Esophagus muscularis mucosa (tissue), 4 donors: ENCODE results near the gene PDE3A. TPM values are rescaled to one million over a fixed set of nuclear protein-coding genes. Genes with fewer than 3 reads are reported as not detected.

Source experiments
- DNase-seq: peaks from one replicate; pipeline ENCODE4 v3.0.0-alpha.2; 2017; ENCODE audit errors: extremely low spot score
- H3K27ac ChIP-seq, 4 donors: fragments of 200-600 bp; sonication (generic); replicated peaks in 1 of 4; 1 replicate in 3 of 4; 2 replicates in 1 of 4; pipeline ENCODE4 v1.5.1; 2016 to 2019; ENCODE audit warnings: mild to moderate bottlenecking in 1 of 4
- H3K27me3 ChIP-seq, 4 donors: fragments of 200-600 bp; sonication (generic); one replicate each; pipeline versions ENCODE4 v1.5.1 to v1.6.0; 2016 to 2019
- H3K36me3 ChIP-seq, 4 donors: fragments of 200-600 bp; sonication (generic); one replicate each; pipeline ENCODE4 v1.5.1; 2016 to 2019
- H3K4me1 ChIP-seq, 4 donors: fragments of 200-600 bp; sonication (generic); one replicate each; pipeline ENCODE4 v1.5.1; 2016 to 2019
- H3K4me3 ChIP-seq, 4 donors: fragments of 200-600 bp; sonication (generic); 1 replicate in 2 of 4; 2 replicates in 2 of 4; pipeline ENCODE4 v1.5.1; 2016 to 2019; ENCODE audit warnings: mild to moderate bottlenecking in 4 of 4, moderate library complexity in 1 of 4
- H3K9me3 ChIP-seq, 4 donors: fragments of 200-600 bp; sonication (generic); 1 replicate in 3 of 4; 2 replicates in 1 of 4; pipeline ENCODE4 v1.5.1; 2016 to 2019
- EP300 ChIP-seq: sonication (generic); formaldehyde crosslinking; IDR thresholded peaks from one replicate; pipeline ENCODE4 v1.6.1; 2017; ENCODE audit warnings: antibody characterized with exemption
- POLR2A ChIP-seq: fragments of 450-650 bp; IDR thresholded peaks from one replicate; pipeline ENCODE4 v1.6.1; 2017; ENCODE audit warnings: antibody characterized with exemption, moderate library complexity, mild to moderate bottlenecking, low read depth
- POLR2AphosphoS5 ChIP-seq, 2 donors: sonication (generic); formaldehyde crosslinking; IDR thresholded peaks; one replicate each; pipeline ENCODE4 v1.6.1; 2017; ENCODE audit warnings: antibody characterized with exemption in 2 of 2
- WGBS: methylation state at CpG from one replicate; pipeline ENCODE4 v1.1.5; 2018; 5-methylcytosine and 5-hydroxymethylcytosine counted together
- intact Hi-C: fragments of 100-400 bp; cut with DNase I; formaldehyde crosslinking; loops from one replicate; pipeline ENCODE4 v1.15.1; 2023
- total RNA-seq, 4 donors: library from RNA; depleted of rRNA; stranded (reverse); fragments of >200 nt; gene quantifications; one replicate each; pipeline versions ENCODE4 v1.1.0 to v1.2.1, GENCODE V29; 2016
- TF ChIP-seq, protein P1 (sequence below), 3 experiments: fragments of 200-600 bp in 2 of 3; fragments of 450-650 bp in 1 of 3; sonication (generic) in 2 of 3; IDR thresholded peaks; one replicate each; pipeline ENCODE4 v1.5.1; 2017 to 2019; ENCODE audit warnings: antibody characterized with exemption in 3 of 3, mild to moderate bottlenecking in 2 of 3, moderate library complexity in 1 of 3

Gene PDE3A
- total RNA-seq, 4 donors from 2014 or later, result 93.8 to 155 (median 106) TPM

GRCh38 chr12:20458011-20458410, 89.7 kb downstream of the PDE3A start:
- H3K4me1 ChIP-seq, result peaks cover 5 to 17% (median 9%) of the 10 kb centered on the region in 4 donors
- H3K27me3 ChIP-seq, result no peaks in the 10 kb centered on the region
- H3K9me3 ChIP-seq, result no peaks in the 10 kb centered on the region
- no peak overlapping the region for H3K27ac ChIP-seq
- DNase-seq, result no peak
- intact Hi-C loops, result no loop called here
- TF ChIP-seq EP300, result no peak
- TF ChIP-seq POLR2AphosphoS5 (IDR thresholded peaks at IDR 0.05), result no peak
- TF ChIP-seq, protein P1, sequence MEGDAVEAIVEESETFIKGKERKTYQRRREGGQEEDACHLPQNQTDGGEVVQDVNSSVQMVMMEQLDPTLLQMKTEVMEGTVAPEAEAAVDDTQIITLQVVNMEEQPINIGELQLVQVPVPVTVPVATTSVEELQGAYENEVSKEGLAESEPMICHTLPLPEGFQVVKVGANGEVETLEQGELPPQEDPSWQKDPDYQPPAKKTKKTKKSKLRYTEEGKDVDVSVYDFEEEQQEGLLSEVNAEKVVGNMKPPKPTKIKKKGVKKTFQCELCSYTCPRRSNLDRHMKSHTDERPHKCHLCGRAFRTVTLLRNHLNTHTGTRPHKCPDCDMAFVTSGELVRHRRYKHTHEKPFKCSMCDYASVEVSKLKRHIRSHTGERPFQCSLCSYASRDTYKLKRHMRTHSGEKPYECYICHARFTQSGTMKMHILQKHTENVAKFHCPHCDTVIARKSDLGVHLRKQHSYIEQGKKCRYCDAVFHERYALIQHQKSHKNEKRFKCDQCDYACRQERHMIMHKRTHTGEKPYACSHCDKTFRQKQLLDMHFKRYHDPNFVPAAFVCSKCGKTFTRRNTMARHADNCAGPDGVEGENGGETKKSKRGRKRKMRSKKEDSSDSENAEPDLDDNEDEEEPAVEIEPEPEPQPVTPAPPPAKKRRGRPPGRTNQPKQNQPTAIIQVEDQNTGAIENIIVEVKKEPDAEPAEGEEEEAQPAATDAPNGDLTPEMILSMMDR (IDR thresholded peaks at IDR 0.05), result no peak
- TF ChIP-seq POLR2A, result no peak
- no peak overlapping the region for H3K4me3 ChIP-seq
- WGBS, result 84% methylated on average over 1 of the region's 1 CpG
- H3K36me3 ChIP-seq, result no peaks in the 10 kb centered on the region

GRCh38 chr12:20459920-20460319, 91.6 kb downstream of the PDE3A start:
- H3K4me3 ChIP-seq, result no peak overlapping the region
- no peaks in the 10 kb centered on the region for H3K27me3 ChIP-seq
- intact Hi-C loops, result loop anchor here (5.0 to 10.0 kb wide), 3 partner anchors 83 to 142 kb away; no protein-coding TSS in a partner anchor
- no peak for DNase-seq
- H3K27ac ChIP-seq, result no peak overlapping the region
- H3K36me3 ChIP-seq, result no peaks in the 10 kb centered on the region
- H3K9me3 ChIP-seq, result no peaks in the 10 kb centered on the region
- H3K4me1 ChIP-seq, result peaks cover 9 to 25% (median 16%) of the 10 kb centered on the region in 4 donors
- no peak for TF ChIP-seq POLR2AphosphoS5 (IDR thresholded peaks at IDR 0.05)
- TF ChIP-seq, protein P1 (IDR thresholded peaks at IDR 0.05), result no peak
- no peak for TF ChIP-seq POLR2A
- TF ChIP-seq EP300, result no peak
- WGBS, result 88% methylated on average over 1 of the region's 1 CpG

DNA sequence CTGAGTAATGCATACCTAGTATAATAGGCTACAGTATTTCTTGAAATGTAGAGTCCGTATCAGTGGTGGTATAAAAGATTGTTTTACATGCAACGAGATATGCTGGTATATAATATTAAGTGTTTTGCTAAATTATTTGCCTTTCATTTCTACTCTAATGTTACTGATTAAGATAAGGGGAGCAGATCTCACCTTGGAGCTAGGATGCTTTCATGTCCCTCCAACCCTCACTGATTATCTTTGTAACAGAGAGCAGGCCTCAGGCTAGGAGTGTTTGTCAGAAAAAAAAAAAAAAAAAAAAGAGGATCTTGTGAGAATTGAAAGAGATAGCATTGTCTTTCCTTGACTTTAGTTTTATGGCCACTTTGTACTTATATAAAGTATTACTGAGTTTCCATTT, 92.6 kb downstream of the PDE3A start:
- no peak for DNase-seq
- Histone ChIP-seq H3K36me3 (no peaks in the 10 kb centered on the region), H3K9me3 (no peaks in the 10 kb centered on the region), H3K4me1 (peaks cover 10 to 25% (median 19%) of the 10 kb centered on the region in 4 donors), H3K4me3 (no peak overlapping the region), H3K27me3 (no peaks in the 10 kb centered on the region), H3K27ac (no peak overlapping the region)
- TF ChIP-seq POLR2A, result no peak
- TF ChIP-seq, protein P1 (IDR thresholded peaks at IDR 0.05), result no peak
- intact Hi-C loops, result loop anchor here (5.0 to 10.0 kb wide), 3 partner anchors 84 to 141 kb away; no protein-coding TSS in a partner anchor
- WGBS, result 47% methylated on average over 2 of the region's 2 CpGs

DNA sequence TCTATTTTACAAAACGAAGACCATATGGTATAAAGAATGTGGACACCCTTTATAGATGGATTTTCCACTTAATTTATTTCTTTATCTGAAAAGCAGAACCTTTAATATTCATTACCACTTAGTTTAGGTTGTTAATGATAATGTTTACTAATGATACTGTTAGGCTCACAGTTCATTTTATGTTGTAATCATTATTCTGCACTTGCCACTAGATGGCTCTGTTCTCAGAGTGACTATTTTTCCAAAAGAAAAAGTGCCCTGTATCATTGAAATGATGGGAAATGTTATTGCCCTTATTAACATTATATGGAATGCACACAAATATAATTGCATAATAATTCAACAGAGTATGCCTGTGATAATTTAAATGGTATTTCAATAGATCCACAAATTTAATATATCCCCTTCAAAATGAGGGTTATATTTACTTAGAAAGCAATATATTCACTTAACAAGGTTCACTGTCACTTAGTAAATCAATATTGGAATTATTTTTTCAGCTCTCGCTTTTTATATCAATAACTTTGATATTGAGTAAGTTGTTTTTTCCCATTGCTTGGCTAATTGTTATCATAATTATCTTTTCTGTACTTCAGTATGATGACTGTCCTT, 95.7 kb downstream of the PDE3A start:
- WGBS, result 81% methylated on average over 2 of the region's 2 CpGs
- intact Hi-C loops, result loop anchor here (5.0 to 10.0 kb wide), 3 partner anchors 81 to 138 kb away; no protein-coding TSS in a partner anchor

More for the DNA sequence above, 95.7 kb downstream of the PDE3A start:
- no peak overlapping the region for H3K4me3 ChIP-seq
- DNase-seq, result no peak
- no peaks in the 10 kb centered on the region for H3K9me3 ChIP-seq
- TF ChIP-seq, protein P1 (IDR thresholded peaks at IDR 0.05), result peak; percentile 62 to 73 (median 66)
- TF ChIP-seq POLR2AphosphoS5 (IDR thresholded peaks at IDR 0.05) (no peak), EP300 (no peak), POLR2A (no peak)
- no peaks in the 10 kb centered on the region for H3K27me3 ChIP-seq
- peaks cover 29 to 52% (median 38%) of the 10 kb centered on the region in 4 donors for H3K4me1 ChIP-seq
- no peaks in the 10 kb centered on the region for H3K36me3 ChIP-seq
- H3K27ac ChIP-seq, result peak overlapping the region in 3 of 4 donors; percentile 18 to 76 (median 70)
